ENCODE data around the gene RECK.

The RECK gene

GRCh38 chr9:36149197-36149596 is 112.5 kb downstream of the RECK start:
- H3K9ac ChIP-seq (ENCODE audit: low read depth, low read length, poor library complexity, severe bottlenecking): no peak overlapping the region
- H3K4me2 ChIP-seq (ENCODE audit: low read depth, low read length, poor library complexity, severe bottlenecking): no peak overlapping the region
- H3K79me2 ChIP-seq (ENCODE audit: insufficient read depth, low read length): peaks cover 18% of the 10 kb centered on the region; the same call in 1 of the 2 replicates
- H2AFZ ChIP-seq (ENCODE audit: low read length): no peak overlapping the region
- no peaks in the 10 kb centered on the region for H3K27me3 ChIP-seq (ENCODE audit: insufficient read depth, low read length, poor library complexity, severe bottlenecking)
- H3K4me3 ChIP-seq (ENCODE audit: low read length, poor library complexity, severe bottlenecking): no peak overlapping the region
- H3K4me1 ChIP-seq (ENCODE audit: insufficient read depth, low read length, poor library complexity, severe bottlenecking): peaks cover 46% of the 10 kb centered on the region
- TF ChIP-seq EZH2phosphoT487 (IDR thresholded peaks at IDR 0.05; ENCODE audit: borderline replicate concordance) (no peak), CTCF (conservative IDR thresholded peaks at IDR 0.05; ENCODE audit: low read length) (no peak)
- H3F3A ChIP-seq (ENCODE audit: low read depth): peaks cover 2% of the 10 kb centered on the region; the same call in 1 of the 2 replicates
- no peaks in the 10 kb centered on the region for H3K9me2 ChIP-seq (replicated peaks; ENCODE audit: low read depth, low read length)
- no peaks in the 10 kb centered on the region for H3K36me3 ChIP-seq (ENCODE audit: insufficient read depth, low read length)
- H4K20me1 ChIP-seq (ENCODE audit: insufficient read depth, low read length, poor library complexity, severe bottlenecking): no peaks in the 10 kb centered on the region
- no peaks in the 10 kb centered on the region for H3K9me3 ChIP-seq (ENCODE audit: insufficient read depth, low read depth, low read length)

GRCh38 chr9:36150574-36151315 is 114.0 kb downstream of the RECK start:
- peak overlapping the region; percentile 98 for H3K9ac ChIP-seq (ENCODE audit: low read depth, low read length, poor library complexity, severe bottlenecking)
- no peak for TF ChIP-seq CTCF (conservative IDR thresholded peaks at IDR 0.05; ENCODE audit: low read length)
- no peak for TF ChIP-seq EZH2phosphoT487 (IDR thresholded peaks at IDR 0.05; ENCODE audit: borderline replicate concordance)
- no peak overlapping the region for H2AFZ ChIP-seq (ENCODE audit: low read length)
- H4K20me1 ChIP-seq (ENCODE audit: insufficient read depth, low read length, poor library complexity, severe bottlenecking): no peaks in the 10 kb centered on the region
- H3K9me2 ChIP-seq (replicated peaks; ENCODE audit: low read depth, low read length): no peaks in the 10 kb centered on the region
- peaks cover 2% of the 10 kb centered on the region; the same call in 1 of the 2 replicates for H3F3A ChIP-seq (ENCODE audit: low read depth)
- H3K4me2 ChIP-seq (ENCODE audit: low read depth, low read length, poor library complexity, severe bottlenecking): peak overlapping the region; percentile 97
- H3K4me3 ChIP-seq (ENCODE audit: low read length, poor library complexity, severe bottlenecking): peak overlapping the region; percentile 82
- no peaks in the 10 kb centered on the region for H3K9me3 ChIP-seq (ENCODE audit: insufficient read depth, low read depth, low read length)
- H3K4me1 ChIP-seq (ENCODE audit: insufficient read depth, low read length, poor library complexity, severe bottlenecking): peaks cover 39% of the 10 kb centered on the region
- H3K27me3 ChIP-seq (ENCODE audit: insufficient read depth, low read length, poor library complexity, severe bottlenecking): no peaks in the 10 kb centered on the region
- H3K36me3 ChIP-seq (ENCODE audit: insufficient read depth, low read length): no peaks in the 10 kb centered on the region
- H3K79me2 ChIP-seq (ENCODE audit: insufficient read depth, low read length): peaks cover 13% of the 10 kb centered on the region; the same call in 1 of the 2 replicates

GRCh38 chr9:36151316-36152210 is 114.8 kb downstream of the RECK start:
- Histone ChIP-seq H3K36me3 (ENCODE audit: insufficient read depth, low read length) (no peaks in the 10 kb centered on the region), H4K20me1 (ENCODE audit: insufficient read depth, low read length, poor library complexity, severe bottlenecking) (no peaks in the 10 kb centered on the region), H3F3A (ENCODE audit: low read depth) (peaks cover 2% of the 10 kb centered on the region; the same call in 1 of the 2 replicates), H3K4me1 (ENCODE audit: insufficient read depth, low read length, poor library complexity, severe bottlenecking) (peaks cover 39% of the 10 kb centered on the region), H3K9me2 (replicated peaks; ENCODE audit: low read depth, low read length) (no peaks in the 10 kb centered on the region), H3K79me2 (ENCODE audit: insufficient read depth, low read length) (peaks cover 13% of the 10 kb centered on the region; the same call in 1 of the 2 replicates), H3K4me2 (ENCODE audit: low read depth, low read length, poor library complexity, severe bottlenecking) (peak overlapping the region; percentile 97), H2AFZ (ENCODE audit: low read length) (peak overlapping the region; percentile 29; the same call in 1 of the 2 replicates), H3K27me3 (ENCODE audit: insufficient read depth, low read length, poor library complexity, severe bottlenecking) (no peaks in the 10 kb centered on the region), H3K9me3 (ENCODE audit: insufficient read depth, low read depth, low read length) (peaks cover 3% of the 10 kb centered on the region; the same call in 1 of the 2 replicates), H3K4me3 (ENCODE audit: low read length, poor library complexity, severe bottlenecking) (peak overlapping the region; percentile 82), H3K9ac (ENCODE audit: low read depth, low read length, poor library complexity, severe bottlenecking) (peak overlapping the region; percentile 98)
- no peak for TF ChIP-seq CTCF (conservative IDR thresholded peaks at IDR 0.05; ENCODE audit: low read length)
- TF ChIP-seq EZH2phosphoT487 (IDR thresholded peaks at IDR 0.05; ENCODE audit: borderline replicate concordance): no peak
